H9 (cell line): ENCODE data around the gene UMAD1. TPM values are rescaled to one million over a fixed set of nuclear protein-coding genes. Genes with fewer than 3 reads are reported as not detected.

Experiments
- DNase-seq: peaks from one replicate; pipeline ENCODE4 v3.0.0-alpha.2; 2017
- H2AFZ ChIP-seq: one replicate; pipeline ENCODE4 v1.6.1; 2013; ENCODE audit warnings: mild to moderate bottlenecking, low read length, control low read depth, moderate library complexity
- H2AK5ac ChIP-seq: 2 replicates; pipeline ENCODE4 v1.6.1; 2013; ENCODE audit warnings: low read length, control low read depth, mixed read lengths; ENCODE audit not compliant: insufficient read length
- H2BK120ac ChIP-seq: one replicate; pipeline ENCODE4 v1.6.1; 2013; ENCODE audit warnings: low read depth, mild to moderate bottlenecking, low read length, control low read depth, inconsistent platforms; ENCODE audit not compliant: poor library complexity, severe bottlenecking
- H2BK12ac ChIP-seq: 2 replicates; pipeline ENCODE4 v1.6.1; 2013; ENCODE audit warnings: low read length, control low read depth, mixed read lengths, low read depth; ENCODE audit not compliant: insufficient read length
- H2BK15ac ChIP-seq: 2 replicates; pipeline ENCODE4 v1.6.1; 2013; ENCODE audit warnings: low read depth, low read length, control low read depth
- H2BK20ac ChIP-seq: one replicate; pipeline ENCODE4 v1.6.1; 2013; ENCODE audit warnings: low read depth, mild to moderate bottlenecking, low read length, control low read depth, inconsistent platforms; ENCODE audit not compliant: poor library complexity, severe bottlenecking
- H2BK5ac ChIP-seq: 2 replicates; pipeline ENCODE4 v1.6.1; 2013; ENCODE audit warnings: low read length, control low read depth, mixed read lengths; ENCODE audit not compliant: insufficient read length
- H3K14ac ChIP-seq: 2 replicates; pipeline ENCODE4 v1.6.1; 2013; ENCODE audit warnings: low read length, control low read depth; ENCODE audit not compliant: insufficient read depth
- H3K18ac ChIP-seq: 2 replicates; pipeline ENCODE4 v1.6.1; 2013; ENCODE audit warnings: low read depth, mild to moderate bottlenecking, mixed read lengths, low read length, control low read depth; ENCODE audit not compliant: insufficient read length
- H3K23ac ChIP-seq: 2 replicates; pipeline ENCODE4 v1.6.1; 2013; ENCODE audit warnings: low read length, control low read depth, mixed read lengths, low read depth; ENCODE audit not compliant: insufficient read length
- H3K23me2 ChIP-seq: 2 replicates; pipeline ENCODE4 v1.6.1; 2013; ENCODE audit warnings: low read depth, mild to moderate bottlenecking, mixed read lengths, low read length, control low read depth; ENCODE audit not compliant: insufficient read length, poor library complexity, severe bottlenecking
- H3K27ac ChIP-seq: 2 replicates; pipeline ENCODE4 v1.5.1; 2013; ENCODE audit warnings: low read length, control low read depth, mixed read lengths, low read depth; ENCODE audit not compliant: insufficient read length
- H3K27me3 ChIP-seq: 2 replicates; pipeline ENCODE4 v1.6.1; 2013; ENCODE audit warnings: low read length, control low read depth, inconsistent platforms; ENCODE audit not compliant: insufficient read depth
- H3K4ac ChIP-seq: 2 replicates; pipeline ENCODE4 v1.6.1; 2013; ENCODE audit warnings: low read depth, mild to moderate bottlenecking, control low read depth, inconsistent platforms, low read length, moderate library complexity
- H3K4me1 ChIP-seq: 2 replicates; pipeline ENCODE4 v1.6.1; 2013; ENCODE audit warnings: low read length, control low read depth, inconsistent platforms; ENCODE audit not compliant: insufficient read depth
- H3K4me2 ChIP-seq: 2 replicates; pipeline ENCODE4 v1.6.1; 2013; ENCODE audit warnings: low read length, control low read depth, mixed read lengths; ENCODE audit not compliant: insufficient read length, insufficient read depth
- H3K56ac ChIP-seq: 2 replicates; pipeline ENCODE4 v1.6.1; 2013; ENCODE audit warnings: low read depth, mild to moderate bottlenecking, mixed read lengths, low read length, control low read depth; ENCODE audit not compliant: insufficient read length
- H3K79me1 ChIP-seq: 2 replicates; pipeline ENCODE4 v1.6.1; 2013; ENCODE audit warnings: low read depth, mild to moderate bottlenecking, moderate library complexity, low read length, control low read depth, inconsistent platforms; ENCODE audit not compliant: insufficient read depth, poor library complexity, severe bottlenecking
- H3K79me2 ChIP-seq: 2 replicates; pipeline ENCODE4 v1.6.1; 2013; ENCODE audit warnings: low read length, control low read depth, inconsistent platforms; ENCODE audit not compliant: insufficient read depth
- H3K9ac ChIP-seq: 2 replicates; pipeline ENCODE4 v1.6.1; 2013; ENCODE audit warnings: low read length, control low read depth, mixed read lengths; ENCODE audit not compliant: insufficient read length; ENCODE audit errors: extremely low read depth
- H3K9me3 ChIP-seq: one replicate; pipeline ENCODE4 v1.6.1; 2013; ENCODE audit warnings: low read depth, low read length, inconsistent platforms; ENCODE audit not compliant: control insufficient read depth
- H3T11ph ChIP-seq: one replicate; pipeline ENCODE4 v1.6.1; 2013; ENCODE audit warnings: mild to moderate bottlenecking, low read length, control low read depth, inconsistent platforms
- H4K20me1 ChIP-seq: one replicate; pipeline ENCODE4 v1.6.1; 2013; ENCODE audit not compliant: control insufficient read depth, insufficient read length, insufficient read depth
- H4K5ac ChIP-seq: 2 replicates; pipeline ENCODE4 v1.6.1; 2013; ENCODE audit warnings: low read depth, mild to moderate bottlenecking, mixed read lengths, low read length, control low read depth; ENCODE audit not compliant: insufficient read length
- H4K8ac ChIP-seq: replicated peaks from 2 replicates; pipeline ENCODE4 v1.6.1; 2013; ENCODE audit warnings: low read length, control low read depth, mixed read lengths, low read depth; ENCODE audit not compliant: insufficient read length
- H4K91ac ChIP-seq: 2 replicates; pipeline ENCODE4 v1.6.1; 2013; ENCODE audit warnings: low read depth, mild to moderate bottlenecking, moderate library complexity, mixed read lengths, low read length, control low read depth; ENCODE audit not compliant: insufficient read length
- H3K27ac Mint-ChIP-seq, 3 experiments: 2 replicates in 2 of 3; 3 replicates in 1 of 3; pipeline ENCODE4 v1.8.0; 2020 to 2021; ENCODE audit warnings: mixed read lengths in 3 of 3, mild to moderate bottlenecking in 1 of 3, moderate library complexity in 1 of 3
- H3K27me3 Mint-ChIP-seq: 2 replicates; pipeline ENCODE4 v1.8.0; 2021; ENCODE audit warnings: low read depth, mild to moderate bottlenecking, moderate library complexity, mixed read lengths
- H3K36me3 Mint-ChIP-seq, 3 experiments: 2 replicates in 2 of 3; 3 replicates in 1 of 3; pipeline ENCODE4 v1.8.0; 2020 to 2021; ENCODE audit warnings: low read depth in 3 of 3, mixed read lengths in 3 of 3; ENCODE audit not compliant: insufficient read depth in 1 of 3
- H3K4me1 Mint-ChIP-seq, 2 experiments: 2 replicates each; pipeline ENCODE4 v1.8.0; 2020; ENCODE audit warnings: mixed read lengths in 2 of 2
- H3K4me3 Mint-ChIP-seq, 2 experiments: 2 replicates in 1 of 2; 3 replicates in 1 of 2; pipeline ENCODE4 v1.8.0; 2020 to 2021; ENCODE audit warnings: mild to moderate bottlenecking in 2 of 2, mixed read lengths in 2 of 2, moderate library complexity in 1 of 2
- H3K9me3 Mint-ChIP-seq, 2 experiments: 2 replicates in 1 of 2; 3 replicates in 1 of 2; pipeline ENCODE4 v1.8.0; 2020; ENCODE audit warnings: mild to moderate bottlenecking in 2 of 2, mixed read lengths in 2 of 2, moderate library complexity in 1 of 2
- CTCF ChIP-seq: fragments of 200-600 bp; sonication (generic); conservative IDR thresholded peaks from 3 replicates; pipeline ENCODE4 v1.8.0; 2021; ENCODE audit warnings: antibody characterized with exemption, mild to moderate bottlenecking
- WGBS: extraction: QIAGEN DNeasy Blood & Tissue Kit; methylation state at CpG from one replicate; pipeline ENCODE4 v1.1.7; 2013; ENCODE audit warnings: missing lambda C conversion rate, low lambda C conversion rate, mixed read lengths; ENCODE audit not compliant: insufficient read length; ENCODE audit errors: extremely low coverage; 5-methylcytosine and 5-hydroxymethylcytosine counted together
- total RNA-seq: library from RNA; stranded (reverse); gene quantifications from 2 replicates; pipeline ENCODE4 v1.2.1, GENCODE V29; 2021

UMAD1 gene
- total RNA-seq, 1 experiment from 2014 or later: 8.9 TPM

GRCh38 chr7:7662527-7662926 is 22.0 kb downstream of the UMAD1 start:
- Histone ChIP-seq H3K56ac (no peak overlapping the region), H3K14ac (no peak overlapping the region), H4K91ac (no peak overlapping the region), H4K5ac (no peak overlapping the region), H3K79me1 (no peaks in the 10 kb centered on the region), H2AK5ac (no peak overlapping the region), H3K4me1 (no peaks in the 10 kb centered on the region), H3K9ac (no peak overlapping the region), H3K27ac (no peak overlapping the region), H3K9me3 (no peaks in the 10 kb centered on the region), H2AFZ (no peak overlapping the region), H3K4me2 (no peak overlapping the region), H3T11ph (no peak overlapping the region), H2BK15ac (no peak overlapping the region), H3K4ac (no peak overlapping the region), H2BK120ac (no peak overlapping the region), H3K79me2 (no peaks in the 10 kb centered on the region; the same call in 1 of the 2 replicates), H2BK12ac (no peak overlapping the region), H2BK20ac (no peak overlapping the region), H2BK5ac (no peak overlapping the region), H3K23ac (no peak overlapping the region), H3K23me2 (no peaks in the 10 kb centered on the region), H3K18ac (no peak overlapping the region), H4K20me1 (no peaks in the 10 kb centered on the region), H3K27me3 (no peaks in the 10 kb centered on the region), H4K8ac (no peak overlapping the region)
- H3K27me3 Mint-ChIP-seq: no peaks in the 10 kb centered on the region
- no CpG with 5 or more reads among the region's 6 CpGs for WGBS
- DNase-seq: peak; percentile 65
- H3K4me3 Mint-ChIP-seq: no peak overlapping the region
- peaks cover 13 to 18% of the 10 kb centered on the region in 2 experiments for H3K9me3 Mint-ChIP-seq
- peaks cover 10 to 16% (median 11%) of the 10 kb centered on the region in 3 experiments for H3K36me3 Mint-ChIP-seq
- H3K4me1 Mint-ChIP-seq: peaks cover 17 to 19% of the 10 kb centered on the region in 2 experiments; a peak in 3 of 4 replicates
- peak; percentile 77 for TF ChIP-seq CTCF
- peak overlapping the region in 1 of 3 experiments; percentile 5; a peak in 1 of 7 replicates for H3K27ac Mint-ChIP-seq
